Activated CD4-positive, alpha-beta T cell treated with anti-CD3 and anti-CD28 coated beads for 48 hours (primary cell): ENCODE measurements around the gene HOXD12.

Experiments used
- DNase-seq: peaks from one replicate; pipeline ENCODE4 v3.0.0-alpha.2; 2020

The HOXD12 gene

GRCh38 chr2:176099728-176100546 is at the start of gene HOXD12:
Gene HOXD12, plus strand, starts transcription at chr2:176099795. Its CDS starts 7 bp downstream, at chr2:176099802.
- DNase-seq: no peak

- no peak for DNase-seq
Observed at GRCh38 chr2:176056406-176056805, 43.2 kb upstream of the HOXD12 start.

- no peak for DNase-seq
Observed at GRCh38 chr2:176063958-176064357, 35.6 kb upstream of the HOXD12 start.

- DNase-seq: no peak
Observed at GRCh38 chr2:176066645-176067588, 32.7 kb upstream of the HOXD12 start.

GRCh38 chr2:176067589-176068418 is 31.8 kb upstream of the HOXD12 start:
- no peak for DNase-seq

- DNase-seq: no peak
Observed at GRCh38 chr2:176068419-176068832, 31.2 kb upstream of the HOXD12 start.

- no peak for DNase-seq
Observed at GRCh38 chr2:176071330-176072291, 28.0 kb upstream of the HOXD12 start.

- no peak for DNase-seq
Observed at GRCh38 chr2:176072292-176072669, 27.3 kb upstream of the HOXD12 start.

- no peak for DNase-seq
Observed at GRCh38 chr2:176072951-176073904, 26.4 kb upstream of the HOXD12 start.

- no peak for DNase-seq
Observed at GRCh38 chr2:176074919-176075425, 24.6 kb upstream of the HOXD12 start.

GRCh38 chr2:176075481-176075880 is 24.1 kb upstream of the HOXD12 start:
- DNase-seq: no peak

GRCh38 chr2:176076063-176076462 is 23.5 kb upstream of the HOXD12 start:
- DNase-seq: no peak

GRCh38 chr2:176076796-176077195 is 22.8 kb upstream of the HOXD12 start:
- no peak for DNase-seq

GRCh38 chr2:176078541-176079284 is 20.9 kb upstream of the HOXD12 start:
- no peak for DNase-seq

- DNase-seq: no peak
Observed at GRCh38 chr2:176079285-176079830, 20.2 kb upstream of the HOXD12 start.

- no peak for DNase-seq
Observed at GRCh38 chr2:176079831-176080539, 19.6 kb upstream of the HOXD12 start.

GRCh38 chr2:176080540-176081375 is 18.8 kb upstream of the HOXD12 start:
- no peak for DNase-seq
